Liver (tissue), 2 donors: ENCODE results near the gene TERB1.

Source experiments
- CTCF ChIP-seq: fragments of 150-350 bp; IDR thresholded peaks from 2 replicates; pipeline ENCODE4 v1.5.1; 2017; ENCODE audit warnings: improper control_type of control experiment, low read depth, low read length; ENCODE audit not compliant: missing input control
- REST ChIP-seq: IDR thresholded peaks from 2 replicates; pipeline ENCODE4 v1.6.1; 2016; ENCODE audit warnings: antibody characterized with exemption, mild to moderate bottlenecking
- YY1 ChIP-seq: IDR thresholded peaks from 2 replicates; pipeline ENCODE4 v1.6.1; 2016; ENCODE audit warnings: antibody characterized with exemption, mild to moderate bottlenecking
- donor health status: healthy.

- TF ChIP-seq REST (no peak), CTCF (no peak), YY1 (no peak)
These were observed 46.8 kb upstream of the TERB1 start for GRCh38 chr16:66848172-66848571.
